SK-N-SH treated with all-trans-retinoic acid at 6 μM for 48 hours (cell line): ENCODE data around the gene SLC2A14.

Source experiments
- ATAC-seq: fragments of 200-7000 bp; cut with Tn5 transposase; 3 replicates; pipeline ENCODE4 v1.9.1; 2020; ENCODE audit warnings: mild to moderate bottlenecking, moderate library complexity
- ARNTL ChIP-seq: fragments of 450-650 bp; formaldehyde crosslinking; IDR thresholded peaks from 2 replicates; pipeline ENCODE4 v1.5.0; 2020; ENCODE audit warnings: low read depth, mild to moderate bottlenecking, moderate library complexity, borderline replicate concordance
- BACH2 ChIP-seq: fragments of 250-450 bp; sonication (Bioruptor Pico); IDR thresholded peaks from 2 replicates; pipeline ENCODE4 v1.9.0; 2021; ENCODE audit warnings: mild to moderate bottlenecking, borderline replicate concordance
- CSDC2 ChIP-seq: fragments of 250-450 bp; sonication (Bioruptor Pico); IDR thresholded peaks from 2 replicates; pipeline ENCODE4 v1.5.0; 2020; ENCODE audit warnings: mild to moderate bottlenecking, moderate library complexity
- ESRRG ChIP-seq: fragments of 250-450 bp; sonication (Bioruptor Pico); IDR thresholded peaks from 2 replicates; pipeline ENCODE4 v1.6.1; 2021; ENCODE audit warnings: mild to moderate bottlenecking
- ISL1 ChIP-seq: fragments of 250-450 bp; sonication (Bioruptor Pico); IDR thresholded peaks from 2 replicates; pipeline ENCODE4 v2.1.2; 2022; ENCODE audit warnings: mild to moderate bottlenecking, moderate library complexity
- OSR1 ChIP-seq: fragments of 250-450 bp; sonication (Bioruptor Pico); IDR thresholded peaks from 2 replicates; pipeline ENCODE4 v1.8.0; 2022; ENCODE audit warnings: moderate library complexity, mild to moderate bottlenecking, inconsistent platforms
- PPARA ChIP-seq: fragments of 250-450 bp; sonication (Bioruptor Pico); IDR thresholded peaks from 2 replicates; pipeline ENCODE4 v1.5.0; 2020; ENCODE audit warnings: mild to moderate bottlenecking, borderline replicate concordance
- RARB ChIP-seq: fragments of 250-450 bp; sonication (Bioruptor Pico); IDR thresholded peaks from 2 replicates; pipeline ENCODE4 v1.8.0; 2021; ENCODE audit warnings: mild to moderate bottlenecking, moderate library complexity
- SNAI2 ChIP-seq: fragments of 250-450 bp; sonication (Bioruptor Pico); IDR thresholded peaks from 2 replicates; pipeline ENCODE4 v1.5.0; 2020; ENCODE audit warnings: mild to moderate bottlenecking, moderate library complexity
- TCF4 ChIP-seq: fragments of 250-450 bp; sonication (Bioruptor Pico); IDR thresholded peaks from 2 replicates; pipeline ENCODE4 v1.8.0; 2021; ENCODE audit warnings: mild to moderate bottlenecking, moderate library complexity, borderline replicate concordance
- TOX ChIP-seq: fragments of 250-450 bp; sonication (Bioruptor Pico); IDR thresholded peaks from 2 replicates; pipeline ENCODE4 v1.8.0; 2021; ENCODE audit warnings: mild to moderate bottlenecking, moderate library complexity, borderline replicate concordance
- ZC3H10 ChIP-seq: fragments of 250-450 bp; sonication (Bioruptor Pico); IDR thresholded peaks from 2 replicates; pipeline ENCODE4 v1.5.1; 2021; ENCODE audit warnings: mild to moderate bottlenecking, moderate library complexity
- ZFP30 ChIP-seq: fragments of 450-650 bp; formaldehyde crosslinking; IDR thresholded peaks from 2 replicates; pipeline ENCODE4 v1.5.0; 2022; ENCODE audit warnings: mild to moderate bottlenecking, moderate library complexity
- ZNF565 ChIP-seq: fragments of 450-650 bp; formaldehyde crosslinking; conservative IDR thresholded peaks from 2 replicates; pipeline ENCODE4 v1.5.0; 2020; ENCODE audit warnings: low read depth, mild to moderate bottlenecking, moderate library complexity
- ZNF70 ChIP-seq: fragments of 450-650 bp; formaldehyde crosslinking; IDR thresholded peaks from 2 replicates; pipeline ENCODE4 v1.5.0; 2020; ENCODE audit warnings: mild to moderate bottlenecking, moderate library complexity
- ZNF8 ChIP-seq: fragments of 450-650 bp; formaldehyde crosslinking; IDR thresholded peaks from 2 replicates; pipeline ENCODE4 v1.5.0; 2020; ENCODE audit warnings: mild to moderate bottlenecking, moderate library complexity
- TF ChIP-seq, protein P1 (sequence below): fragments of 250-450 bp; sonication (Bioruptor Pico); IDR thresholded peaks from 2 replicates; pipeline ENCODE4 v1.5.0; 2020; ENCODE audit warnings: mild to moderate bottlenecking, moderate library complexity
- TF ChIP-seq, protein P2 (sequence below): fragments of 250-450 bp; sonication (Bioruptor Pico); IDR thresholded peaks from 2 replicates; pipeline ENCODE4 v1.8.0; 2020; ENCODE audit warnings: mild to moderate bottlenecking, moderate library complexity, borderline replicate concordance
- TF ChIP-seq, protein P3 (sequence below): fragments of 250-450 bp; sonication (Bioruptor Pico); IDR thresholded peaks from 2 replicates; pipeline ENCODE4 v1.8.0; 2021; ENCODE audit warnings: low read depth, mild to moderate bottlenecking, moderate library complexity, borderline replicate concordance
- TF ChIP-seq, protein P4 (sequence below): fragments of 250-450 bp; sonication (Bioruptor Pico); IDR thresholded peaks from 2 replicates; pipeline ENCODE4 v1.5.1; 2021; ENCODE audit warnings: mild to moderate bottlenecking, moderate library complexity

SLC2A14 gene

DNA sequence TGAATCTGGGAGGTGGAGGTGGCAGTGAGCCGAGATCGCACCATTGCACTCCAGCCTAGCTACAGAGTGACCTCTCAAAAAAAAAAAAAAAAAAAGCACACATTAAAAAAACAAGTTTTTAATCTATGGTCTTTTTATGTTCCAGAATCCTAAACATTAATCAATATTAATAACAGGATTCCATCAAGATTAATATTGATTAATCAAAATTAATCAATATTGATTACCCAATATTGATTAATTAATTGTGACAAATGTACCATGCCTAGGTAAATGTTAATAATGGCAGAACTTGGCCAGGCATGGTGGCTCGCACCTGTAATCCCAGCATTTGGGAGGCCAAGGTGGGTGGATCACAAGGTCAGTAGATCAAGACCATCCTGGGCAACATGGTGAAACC is 91.4 kb downstream of the SLC2A14 start:
- ATAC-seq: no peak
- TF ChIP-seq TOX: no peak
- no peak for TF ChIP-seq ZNF70 (CRISPR knock-in tag)
- no peak for TF ChIP-seq ISL1 (CRISPR knock-in tag)
- TF ChIP-seq, protein P1, sequence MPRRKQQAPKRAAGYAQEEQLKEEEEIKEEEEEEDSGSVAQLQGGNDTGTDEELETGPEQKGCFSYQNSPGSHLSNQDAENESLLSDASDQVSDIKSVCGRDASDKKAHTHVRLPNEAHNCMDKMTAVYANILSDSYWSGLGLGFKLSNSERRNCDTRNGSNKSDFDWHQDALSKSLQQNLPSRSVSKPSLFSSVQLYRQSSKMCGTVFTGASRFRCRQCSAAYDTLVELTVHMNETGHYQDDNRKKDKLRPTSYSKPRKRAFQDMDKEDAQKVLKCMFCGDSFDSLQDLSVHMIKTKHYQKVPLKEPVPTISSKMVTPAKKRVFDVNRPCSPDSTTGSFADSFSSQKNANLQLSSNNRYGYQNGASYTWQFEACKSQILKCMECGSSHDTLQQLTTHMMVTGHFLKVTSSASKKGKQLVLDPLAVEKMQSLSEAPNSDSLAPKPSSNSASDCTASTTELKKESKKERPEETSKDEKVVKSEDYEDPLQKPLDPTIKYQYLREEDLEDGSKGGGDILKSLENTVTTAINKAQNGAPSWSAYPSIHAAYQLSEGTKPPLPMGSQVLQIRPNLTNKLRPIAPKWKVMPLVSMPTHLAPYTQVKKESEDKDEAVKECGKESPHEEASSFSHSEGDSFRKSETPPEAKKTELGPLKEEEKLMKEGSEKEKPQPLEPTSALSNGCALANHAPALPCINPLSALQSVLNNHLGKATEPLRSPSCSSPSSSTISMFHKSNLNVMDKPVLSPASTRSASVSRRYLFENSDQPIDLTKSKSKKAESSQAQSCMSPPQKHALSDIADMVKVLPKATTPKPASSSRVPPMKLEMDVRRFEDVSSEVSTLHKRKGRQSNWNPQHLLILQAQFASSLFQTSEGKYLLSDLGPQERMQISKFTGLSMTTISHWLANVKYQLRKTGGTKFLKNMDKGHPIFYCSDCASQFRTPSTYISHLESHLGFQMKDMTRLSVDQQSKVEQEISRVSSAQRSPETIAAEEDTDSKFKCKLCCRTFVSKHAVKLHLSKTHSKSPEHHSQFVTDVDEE: no peak
- TF ChIP-seq ZFP30: no peak
- TF ChIP-seq, protein P2, sequence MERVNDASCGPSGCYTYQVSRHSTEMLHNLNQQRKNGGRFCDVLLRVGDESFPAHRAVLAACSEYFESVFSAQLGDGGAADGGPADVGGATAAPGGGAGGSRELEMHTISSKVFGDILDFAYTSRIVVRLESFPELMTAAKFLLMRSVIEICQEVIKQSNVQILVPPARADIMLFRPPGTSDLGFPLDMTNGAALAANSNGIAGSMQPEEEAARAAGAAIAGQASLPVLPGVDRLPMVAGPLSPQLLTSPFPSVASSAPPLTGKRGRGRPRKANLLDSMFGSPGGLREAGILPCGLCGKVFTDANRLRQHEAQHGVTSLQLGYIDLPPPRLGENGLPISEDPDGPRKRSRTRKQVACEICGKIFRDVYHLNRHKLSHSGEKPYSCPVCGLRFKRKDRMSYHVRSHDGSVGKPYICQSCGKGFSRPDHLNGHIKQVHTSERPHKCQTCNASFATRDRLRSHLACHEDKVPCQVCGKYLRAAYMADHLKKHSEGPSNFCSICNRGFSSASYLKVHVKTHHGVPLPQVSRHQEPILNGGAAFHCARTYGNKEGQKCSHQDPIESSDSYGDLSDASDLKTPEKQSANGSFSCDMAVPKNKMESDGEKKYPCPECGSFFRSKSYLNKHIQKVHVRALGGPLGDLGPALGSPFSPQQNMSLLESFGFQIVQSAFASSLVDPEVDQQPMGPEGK (CRISPR knock-in tag): no peak
- TF ChIP-seq BACH2: no peak
- no peak for TF ChIP-seq PPARA (CRISPR knock-in tag)
- TF ChIP-seq, protein P3, sequence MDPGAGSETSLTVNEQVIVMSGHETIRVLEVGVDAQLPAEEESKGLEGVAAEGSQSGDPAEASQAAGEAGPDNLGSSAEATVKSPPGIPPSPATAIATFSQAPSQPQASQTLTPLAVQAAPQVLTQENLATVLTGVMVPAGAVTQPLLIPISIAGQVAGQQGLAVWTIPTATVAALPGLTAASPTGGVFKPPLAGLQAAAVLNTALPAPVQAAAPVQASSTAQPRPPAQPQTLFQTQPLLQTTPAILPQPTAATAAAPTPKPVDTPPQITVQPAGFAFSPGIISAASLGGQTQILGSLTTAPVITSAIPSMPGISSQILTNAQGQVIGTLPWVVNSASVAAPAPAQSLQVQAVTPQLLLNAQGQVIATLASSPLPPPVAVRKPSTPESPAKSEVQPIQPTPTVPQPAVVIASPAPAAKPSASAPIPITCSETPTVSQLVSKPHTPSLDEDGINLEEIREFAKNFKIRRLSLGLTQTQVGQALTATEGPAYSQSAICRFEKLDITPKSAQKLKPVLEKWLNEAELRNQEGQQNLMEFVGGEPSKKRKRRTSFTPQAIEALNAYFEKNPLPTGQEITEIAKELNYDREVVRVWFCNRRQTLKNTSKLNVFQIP: no peak
- TF ChIP-seq ZC3H10 (CRISPR knock-in tag): no peak
- no peak for TF ChIP-seq RARB (CRISPR knock-in tag)
- TF ChIP-seq ZNF565: no peak
- no peak for TF ChIP-seq ARNTL

DNA sequence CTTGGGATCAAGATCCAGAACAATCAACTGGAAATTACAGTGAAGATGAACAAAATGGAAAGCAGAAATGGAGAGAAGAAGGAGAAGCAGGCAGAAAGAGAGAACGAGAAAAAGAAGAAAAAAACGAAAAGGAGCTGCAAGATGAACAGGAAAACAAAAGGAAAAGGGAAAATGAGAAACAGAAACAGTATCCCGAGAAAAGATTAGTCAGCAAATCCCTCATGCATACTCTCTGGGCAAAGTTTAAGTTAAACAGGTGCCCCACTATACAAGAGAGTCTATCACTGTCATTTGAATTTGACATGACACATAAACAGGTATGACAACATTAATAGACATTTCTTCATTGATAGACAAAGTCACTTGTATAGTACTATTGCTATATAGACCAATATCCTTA is 102.7 kb downstream of the SLC2A14 start:
- no peak for TF ChIP-seq ZNF70 (CRISPR knock-in tag)
- TF ChIP-seq ZNF565: no peak
- no peak for TF ChIP-seq CSDC2 (CRISPR knock-in tag)
- no peak for TF ChIP-seq ZC3H10 (CRISPR knock-in tag)
- TF ChIP-seq RARB (CRISPR knock-in tag): no peak
- TF ChIP-seq, protein P1: no peak
- TF ChIP-seq, protein P3: no peak
- no peak for TF ChIP-seq TOX
- TF ChIP-seq ARNTL: no peak
- TF ChIP-seq OSR1 (CRISPR knock-in tag): no peak
- TF ChIP-seq ZNF8 (CRISPR knock-in tag): no peak
- no peak for TF ChIP-seq SNAI2 (CRISPR knock-in tag)
- no peak for TF ChIP-seq ESRRG (CRISPR knock-in tag)
- TF ChIP-seq TCF4 (CRISPR knock-in tag): no peak
- TF ChIP-seq, protein P4, sequence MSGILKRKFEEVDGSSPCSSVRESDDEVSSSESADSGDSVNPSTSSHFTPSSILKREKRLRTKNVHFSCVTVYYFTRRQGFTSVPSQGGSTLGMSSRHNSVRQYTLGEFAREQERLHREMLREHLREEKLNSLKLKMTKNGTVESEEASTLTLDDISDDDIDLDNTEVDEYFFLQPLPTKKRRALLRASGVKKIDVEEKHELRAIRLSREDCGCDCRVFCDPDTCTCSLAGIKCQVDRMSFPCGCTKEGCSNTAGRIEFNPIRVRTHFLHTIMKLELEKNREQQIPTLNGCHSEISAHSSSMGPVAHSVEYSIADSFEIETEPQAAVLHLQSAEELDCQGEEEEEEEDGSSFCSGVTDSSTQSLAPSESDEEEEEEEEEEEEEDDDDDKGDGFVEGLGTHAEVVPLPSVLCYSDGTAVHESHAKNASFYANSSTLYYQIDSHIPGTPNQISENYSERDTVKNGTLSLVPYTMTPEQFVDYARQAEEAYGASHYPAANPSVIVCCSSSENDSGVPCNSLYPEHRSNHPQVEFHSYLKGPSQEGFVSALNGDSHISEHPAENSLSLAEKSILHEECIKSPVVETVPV (CRISPR knock-in tag): no peak
- ATAC-seq: no peak
